RKO (cell line): Measurements from ENCODE around the gene HIPK2.

Source experiments
- DNase-seq: peaks from one replicate; pipeline ENCODE4 v3.0.0-alpha.2; 2016; ENCODE audit warnings: low spot score

The HIPK2 gene

GRCh38 chr7:139648941-139649425 lies 128.8 kb downstream of the HIPK2 start:
- no peak for DNase-seq

DNA sequence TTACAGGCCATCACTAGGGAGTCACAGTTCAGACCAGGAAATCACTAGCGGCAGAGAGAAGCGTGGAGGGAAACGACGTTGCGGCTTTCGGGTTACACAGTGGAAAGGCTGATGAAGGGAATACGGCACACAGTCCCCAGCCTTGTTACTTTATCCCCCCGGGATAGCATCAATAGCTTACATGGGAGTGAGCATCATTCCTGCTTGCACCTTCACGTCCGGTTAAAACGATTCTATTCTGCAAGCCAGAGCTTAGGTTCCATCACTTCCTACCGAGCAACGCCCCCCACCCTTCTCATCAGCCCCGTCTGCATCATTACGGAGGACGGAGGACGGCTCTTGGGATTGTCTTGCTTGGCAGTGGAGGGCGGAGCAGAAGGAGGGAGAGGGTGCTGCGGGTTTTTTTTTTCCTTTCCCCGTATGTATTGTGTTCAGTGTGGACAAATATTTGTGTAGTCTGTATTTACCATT lies 129.4 kb downstream of the HIPK2 start:
- DNase-seq, result no peak

GRCh38 chr7:139647814-139648390 lies 129.9 kb downstream of the HIPK2 start:
- no peak for DNase-seq

DNA sequence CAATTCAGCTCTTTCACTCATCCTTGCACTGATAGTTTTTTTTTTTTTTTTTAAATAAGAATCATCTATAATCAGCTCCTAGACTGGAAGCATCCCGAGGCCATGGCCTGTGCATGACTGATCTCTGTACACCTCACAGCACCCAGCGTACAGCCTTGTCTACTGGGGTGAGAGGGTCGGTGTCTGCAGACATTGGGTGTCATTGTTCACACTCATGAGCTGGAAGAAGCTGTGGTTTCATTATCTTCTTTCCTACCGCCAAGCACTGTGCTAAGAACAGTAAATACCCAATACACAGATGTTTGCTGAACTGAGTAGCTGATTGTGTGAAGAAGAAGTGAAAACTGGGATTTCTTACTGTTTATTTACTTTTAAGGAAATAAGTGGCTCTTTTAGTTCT lies 130.7 kb downstream of the HIPK2 start:
- no peak for DNase-seq

- DNase-seq, result no peak
Observed at GRCh38 chr7:139646566-139646965, 131.2 kb downstream of the HIPK2 start.

DNA sequence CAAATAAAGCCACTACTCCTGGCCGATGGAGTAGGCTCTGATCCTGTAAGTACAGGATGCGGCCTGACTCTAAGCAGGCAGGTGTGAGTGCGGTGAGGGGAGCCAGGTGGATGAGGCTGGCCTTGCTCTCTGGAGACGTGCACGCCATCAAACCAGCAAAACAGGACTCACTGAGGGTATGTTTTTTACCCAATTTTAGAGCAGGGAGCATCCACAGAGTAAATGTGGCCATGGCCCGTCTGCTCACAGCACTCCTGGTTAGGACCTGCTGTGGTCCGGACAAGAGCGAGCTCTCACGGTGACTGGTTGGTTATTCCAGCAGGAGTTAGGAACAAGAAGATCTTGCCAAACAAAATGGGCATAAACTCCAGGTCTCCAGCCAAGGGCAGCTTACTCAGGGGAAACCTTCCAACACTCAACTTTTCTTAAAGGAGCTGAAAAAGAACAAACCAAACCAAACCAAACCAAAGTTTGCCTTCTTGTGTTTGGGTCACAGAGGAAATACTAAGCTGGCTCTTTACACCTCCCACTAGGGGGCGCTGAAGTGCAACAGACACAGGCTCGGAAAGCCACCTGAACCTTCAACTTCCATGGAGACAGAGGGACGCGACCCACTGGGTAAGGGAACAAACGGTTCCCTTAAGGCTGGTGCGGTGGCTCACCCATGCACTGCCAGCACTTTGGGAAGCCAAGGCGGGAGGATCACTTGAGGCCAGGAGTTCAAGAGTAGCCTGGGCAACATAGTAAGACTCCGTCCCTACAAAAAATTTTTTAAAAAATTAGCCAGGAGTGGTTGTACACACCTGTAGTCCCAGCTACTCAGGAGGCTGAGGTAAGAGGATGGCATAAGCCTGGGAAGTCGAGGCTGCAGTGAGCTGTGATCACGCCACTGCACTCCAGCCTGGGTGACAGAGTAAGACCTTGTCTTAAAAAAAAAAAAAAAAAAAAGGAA lies 131.9 kb downstream of the HIPK2 start:
- DNase-seq, result peak; percentile 76

DNA sequence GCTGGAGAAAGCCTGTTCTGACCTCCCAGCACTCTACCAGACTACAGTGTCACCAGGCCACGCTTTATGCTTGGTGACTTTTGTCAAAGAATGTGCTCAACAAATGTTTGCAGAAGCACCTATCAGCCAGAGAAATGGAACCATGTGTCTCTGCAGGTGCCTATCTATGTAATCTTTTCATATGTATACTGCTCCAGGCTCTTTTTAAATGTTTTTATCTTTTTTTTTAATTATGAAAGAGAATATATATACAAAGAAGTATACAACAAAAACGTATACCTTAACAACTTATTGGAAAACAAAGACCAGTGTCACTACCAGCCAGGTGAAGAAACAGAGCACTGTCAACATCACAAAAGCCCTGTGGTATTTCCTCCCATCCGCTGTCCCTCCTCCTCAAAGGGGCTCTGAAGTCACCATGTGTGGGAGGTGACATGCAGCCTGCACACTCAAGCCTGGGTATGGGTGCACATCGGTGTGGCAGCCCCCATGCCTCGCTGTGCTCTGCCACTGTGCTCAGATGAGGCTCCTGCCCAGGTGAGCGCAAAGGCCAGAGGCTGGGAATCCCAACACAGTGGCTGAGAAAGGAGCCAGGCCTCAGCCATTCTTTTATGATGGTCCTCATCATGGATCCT lies 133.7 kb downstream of the HIPK2 start:
- no peak for DNase-seq

DNA sequence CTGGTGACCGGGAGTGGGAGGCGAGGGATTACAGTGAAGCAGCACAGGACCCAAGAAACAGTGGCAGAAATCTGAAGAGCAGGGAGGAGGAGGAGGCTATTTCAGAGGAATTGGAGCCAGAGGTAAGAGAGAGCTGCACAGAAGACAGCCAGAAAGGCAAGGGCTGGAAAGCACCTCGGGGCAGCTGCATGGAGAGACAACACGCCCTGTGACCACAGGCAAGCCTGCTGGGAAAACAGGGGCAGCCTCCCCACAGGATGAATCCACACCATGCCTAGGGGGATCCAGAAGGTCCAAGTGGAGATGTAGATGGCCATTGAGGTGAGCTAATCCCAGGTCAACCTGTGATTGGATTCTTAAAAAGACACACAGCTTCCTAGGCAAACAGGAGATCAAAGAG lies 135.5 kb downstream of the HIPK2 start:
- no peak for DNase-seq

- no peak for DNase-seq
Observed at GRCh38 chr7:139641337-139641992, 136.3 kb downstream of the HIPK2 start.

DNA sequence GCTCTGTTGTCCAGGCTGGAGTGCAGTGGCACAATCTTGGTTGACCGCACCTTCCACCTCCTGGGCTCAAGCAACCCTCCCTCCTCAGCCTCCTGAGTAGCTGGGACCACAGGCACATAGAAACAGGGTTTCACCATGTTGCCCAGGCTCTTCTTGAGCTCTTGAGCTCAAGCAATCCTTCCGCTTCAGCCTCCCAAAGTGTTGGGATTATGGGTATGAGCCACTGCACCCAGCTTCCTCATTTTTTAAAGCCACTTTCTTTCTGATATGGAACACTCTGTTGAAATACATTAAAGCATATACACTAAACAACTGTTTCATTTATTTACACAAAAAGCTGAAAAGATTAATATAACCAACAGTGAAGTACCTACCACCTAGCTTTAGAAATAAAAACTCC lies 137.1 kb downstream of the HIPK2 start:
- DNase-seq, result no peak

DNA sequence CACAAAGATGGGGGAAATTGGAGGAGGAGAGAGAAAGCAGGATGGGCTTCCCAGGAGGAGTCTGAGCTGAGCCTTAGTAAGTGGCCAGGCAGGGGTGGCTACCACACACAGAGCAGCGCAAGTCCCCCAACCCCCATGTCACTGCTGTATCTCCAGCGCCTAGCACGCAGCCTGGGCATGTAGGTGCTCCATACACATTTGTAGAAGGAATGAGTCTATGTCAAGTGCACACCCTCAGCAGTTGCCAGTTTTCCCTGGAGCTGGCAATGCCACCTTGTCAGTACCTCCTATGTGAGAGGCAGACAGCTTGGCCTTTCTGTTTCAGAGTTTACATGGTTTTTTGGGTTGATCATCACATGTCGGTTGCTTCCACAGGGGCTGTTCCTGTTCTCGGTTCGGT lies 138.2 kb downstream of the HIPK2 start:
- DNase-seq, result no peak

GRCh38 chr7:139635526-139636302 lies 142.1 kb downstream of the HIPK2 start:
- no peak for DNase-seq

- no peak for DNase-seq
Observed at GRCh38 chr7:139634087-139634486, 143.7 kb downstream of the HIPK2 start.

GRCh38 chr7:139631520-139632031 lies 146.2 kb downstream of the HIPK2 start:
- no peak for DNase-seq

DNA sequence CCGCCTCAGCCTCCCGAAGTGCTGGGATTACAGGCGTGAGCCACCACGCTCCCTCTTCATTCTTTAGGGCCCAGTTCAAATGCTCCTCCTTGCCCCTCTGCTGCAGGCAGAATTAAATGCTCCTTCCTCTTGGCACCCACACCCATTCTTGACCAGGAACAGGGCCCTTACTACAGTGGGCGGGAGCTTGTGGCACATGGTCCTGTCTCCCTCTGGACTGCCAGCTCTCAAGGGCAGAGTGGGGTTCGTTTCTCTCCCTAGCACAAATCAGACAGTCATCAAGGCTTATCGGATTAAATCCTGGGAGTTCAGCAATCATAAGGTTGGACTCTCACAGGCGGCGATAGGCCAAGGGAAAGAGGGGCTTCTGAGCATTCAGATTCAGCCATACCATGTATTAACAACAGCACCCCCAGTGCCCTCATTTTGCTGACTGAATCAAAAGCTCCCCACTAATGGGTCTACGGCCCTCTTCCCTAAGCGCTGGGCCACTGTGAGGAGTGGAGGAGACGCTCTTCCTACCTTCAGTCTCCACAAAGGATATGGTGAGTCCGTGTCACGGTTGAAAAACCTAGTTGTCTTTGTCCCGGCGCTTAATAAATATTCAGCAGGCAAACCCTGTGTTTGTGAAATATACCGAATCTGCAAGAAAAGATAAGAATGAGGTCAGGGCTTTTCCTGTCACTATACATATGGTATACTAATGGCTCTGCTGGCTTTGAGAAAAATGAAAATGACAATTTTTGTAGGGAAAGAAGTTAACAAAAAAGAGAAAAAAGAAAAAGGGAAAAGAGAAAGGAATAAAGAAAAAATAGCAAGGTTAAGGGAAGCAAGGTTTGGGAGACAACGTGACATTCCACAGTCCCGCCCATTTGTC lies 146.9 kb downstream of the HIPK2 start:
- no peak for DNase-seq

DNA sequence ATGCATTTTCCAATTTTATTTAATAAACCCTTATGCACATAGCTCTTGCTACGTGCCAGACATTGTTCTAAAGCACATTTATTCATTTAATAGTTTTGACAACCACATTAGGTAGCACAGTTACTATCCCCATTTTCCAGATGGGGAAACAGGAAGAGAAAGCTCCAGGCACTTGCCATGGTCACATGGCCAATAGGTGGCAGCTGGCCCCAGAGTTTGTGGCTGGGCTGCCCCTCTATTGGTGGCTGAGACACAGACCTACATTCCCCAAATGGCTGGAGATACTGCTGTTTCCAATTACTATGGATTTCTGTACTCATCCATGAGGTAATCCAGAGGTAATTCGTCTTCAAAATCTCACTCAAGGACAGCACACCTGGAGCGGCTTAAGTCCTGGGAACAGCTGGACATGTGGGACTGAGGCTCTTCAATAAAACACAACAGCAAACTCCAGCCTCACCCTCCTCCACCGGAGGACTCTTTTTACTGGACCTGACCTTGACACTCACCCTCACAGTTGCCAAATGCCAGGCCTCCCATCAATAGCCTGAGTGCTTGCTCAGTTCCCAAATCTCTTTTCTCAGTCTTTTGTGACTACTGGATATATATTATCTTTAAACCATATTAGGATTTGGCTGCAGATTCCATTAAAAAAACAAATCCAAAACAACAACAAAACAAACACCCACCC lies 148.3 kb downstream of the HIPK2 start:
- DNase-seq, result no peak

- no peak for DNase-seq
Observed at GRCh38 chr7:139627831-139628230, 150.0 kb downstream of the HIPK2 start.

GRCh38 chr7:139626817-139627216 lies 151.0 kb downstream of the HIPK2 start:
- DNase-seq, result no peak

DNA sequence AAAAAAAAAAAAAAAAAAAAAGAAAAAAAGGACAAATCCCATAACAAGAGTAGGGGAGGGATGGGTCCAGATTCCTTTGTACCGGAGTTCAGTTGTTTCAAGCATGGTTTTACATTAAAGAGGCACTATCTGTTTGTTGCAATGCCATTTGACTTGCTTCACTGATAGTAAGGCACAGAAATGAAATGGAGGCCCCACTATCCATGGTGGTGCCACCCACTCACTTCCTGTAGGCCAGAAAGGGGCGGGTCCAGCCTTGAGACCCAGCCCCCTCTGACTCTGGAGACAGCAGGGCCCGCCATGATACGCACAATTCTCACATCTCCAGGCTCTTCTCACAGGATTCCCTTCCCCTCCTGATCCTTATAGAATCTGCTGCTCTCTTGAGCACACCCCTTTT lies 154.3 kb downstream of the HIPK2 start:
- no peak for DNase-seq
